ENCODE results near the gene ORAI2. TPM values are rescaled to one million over a fixed set of nuclear protein-coding genes. Genes with fewer than 3 reads are reported as not detected.
"Not testable (repeated sequence)": the region's sequence is repeated elsewhere in the genome, so short reads cannot be mapped to it uniquely, and the experiment has no call there.

ORAI2 gene
- total and polyA plus RNA-seq, 2 donors (not counting 3 experiments of a cell fraction or from before 2014, with no cell fraction given), result 84.1 to 99.1 TPM

- Histone ChIP-seq H3K4me3 (replicated peaks in 1 of 3; ENCODE audit: insufficient read depth in 1 of 3, low read depth in 1 of 3, low read length in 3 of 3) (no peak overlapping the region), H2AFZ (ENCODE audit: low read depth, low read length) (no peak overlapping the region), H3K27me3 (ENCODE audit: control insufficient read depth in 2 of 2, insufficient read depth in 2 of 2, low read length in 2 of 2) (no peaks in the 10 kb centered on the region), H3K4me2 (ENCODE audit: insufficient read depth, low read length) (no peak overlapping the region), H3K4me1 (ENCODE audit: control insufficient read depth, extremely low read depth, insufficient read depth, low read length) (no peaks in the 10 kb centered on the region), H3K9ac (replicated peaks; ENCODE audit: extremely low read depth, insufficient read depth, low read length) (no peak overlapping the region), H3K79me2 (ENCODE audit: control insufficient read depth, insufficient read depth, low read length) (no peaks in the 10 kb centered on the region), H3K27ac (ENCODE audit: insufficient read depth, low read depth, low read length) (no peak overlapping the region), H3K36me3 (ENCODE audit: control insufficient read depth in 2 of 2, extremely low read depth in 1 of 2, insufficient read depth in 2 of 2, low read length in 2 of 2) (peaks cover 4 to 9% of the 10 kb centered on the region in 2 experiments), H4K20me1 (replicated peaks; ENCODE audit: control insufficient read depth, extremely low read depth, insufficient read depth, low read length) (no peaks in the 10 kb centered on the region), H3K9me1 (replicated peaks; ENCODE audit: control insufficient read depth, extremely low read depth, insufficient read depth, low read length) (no peaks in the 10 kb centered on the region), H3K9me3 (replicated peaks; ENCODE audit: control insufficient read depth, insufficient read depth, low read length) (no peaks in the 10 kb centered on the region)
- ChIA-PET POLR2A (no interaction called here), CTCF (interaction anchor here (1.5 kb wide), 1 partner anchor 21 kb away, joined by 5 read pairs; the partner anchor contains the start of gene ORAI2)
- intact Hi-C loops (cut with micrococcal nuclease) (no loop called here), dilution Hi-C loops (cut with MboI; ENCODE audit: extremely low pct_ligation_motif_present, low sequenced_read_pairs) (no loop called here)
- TF ChIP-seq POLR2AphosphoS5 (IDR thresholded peaks at IDR 0.05; ENCODE audit: insufficient read depth, low read depth, low read length), result no peak
- no peak for TF ChIP-seq FOS (IDR thresholded peaks at IDR 0.05; ENCODE audit: borderline replicate concordance, insufficient read depth, low read length)
- TF ChIP-seq MAX (IDR thresholded peaks at IDR 0.05; ENCODE audit: insufficient read depth, insufficient read length), result no peak
- no peak for TF ChIP-seq EZH2 (IDR thresholded peaks at IDR 0.05; ENCODE audit: borderline replicate concordance, low read depth, low read length, severe bottlenecking)
- TF ChIP-seq JUN (IDR thresholded peaks at IDR 0.05; ENCODE audit: borderline replicate concordance, insufficient read depth, insufficient read length, low read depth), result no peak
- TF ChIP-seq POLR2A (IDR thresholded peaks at IDR 0.05; ENCODE audit: low read depth, low read length), result no peak
- TF ChIP-seq GATA2 (IDR thresholded peaks at IDR 0.05; ENCODE audit: insufficient read depth, insufficient read length, low read depth, low read length), result no peak
- TF ChIP-seq CTCF (IDR thresholded peaks at IDR 0.05; ENCODE audit: extremely low read depth in 1 of 2, insufficient read depth in 1 of 2, low read depth in 1 of 2, low read length in 2 of 2), result no peak
- DNase-seq (ENCODE audit: low read depth, low spot score) (no peak), FAIRE-seq (no peak)
- no TSS peak for BruUV-seq (replicated peaks)
Measured at GRCh38 chr7:102454468-102454867, 21.1 kb downstream of the ORAI2 start.

GRCh38 chr7:102454932-102455331 lies 21.6 kb downstream of the ORAI2 start:
- H3K27me3 ChIP-seq (ENCODE audit: control insufficient read depth in 2 of 2, insufficient read depth in 2 of 2, low read length in 2 of 2); H3K4me2 ChIP-seq (ENCODE audit: insufficient read depth, low read length); H3K9me1 ChIP-seq (replicated peaks; ENCODE audit: control insufficient read depth, extremely low read depth, insufficient read depth, low read length); intact Hi-C loops (cut with micrococcal nuclease); H3K79me2 ChIP-seq (ENCODE audit: control insufficient read depth, insufficient read depth, low read length); H3K36me3 ChIP-seq (ENCODE audit: control insufficient read depth in 2 of 2, extremely low read depth in 1 of 2, insufficient read depth in 2 of 2, low read length in 2 of 2); H3K9ac ChIP-seq (replicated peaks; ENCODE audit: extremely low read depth, insufficient read depth, low read length); DNase-seq (ENCODE audit: low read depth, low spot score); POLR2A ChIA-PET; H2AFZ ChIP-seq (ENCODE audit: low read depth, low read length); H3K9me3 ChIP-seq (replicated peaks; ENCODE audit: control insufficient read depth, insufficient read depth, low read length); H3K27ac ChIP-seq (ENCODE audit: insufficient read depth, low read depth, low read length); BruUV-seq (replicated peaks); H3K4me1 ChIP-seq (ENCODE audit: control insufficient read depth, extremely low read depth, insufficient read depth, low read length); FAIRE-seq; dilution Hi-C loops (cut with MboI; ENCODE audit: extremely low pct_ligation_motif_present, low sequenced_read_pairs); H3K4me3 ChIP-seq (replicated peaks in 1 of 3; ENCODE audit: insufficient read depth in 1 of 3, low read depth in 1 of 3, low read length in 3 of 3); H4K20me1 ChIP-seq (replicated peaks; ENCODE audit: control insufficient read depth, extremely low read depth, insufficient read depth, low read length): not testable (repeated sequence)
- CTCF ChIA-PET, result interaction anchor here (1.5 to 2.1 kb wide), 2 partner anchors 21 to 42 kb away, joined by 5 read pairs; partner anchors contain the start of gene ORAI2

Data from endothelial cell of umbilical vein (primary cell).